Effector memory CD4-positive, alpha-beta T cell (primary cell): ENCODE results near the gene BRD4.

ENCODE experiments used
- DNase-seq, 3 donors: peaks; one replicate each; pipeline ENCODE4 v3.0.0-alpha.2; 2020
- H3K27ac ChIP-seq: 2 replicates; pipeline ENCODE4 v1.7.0; 2013; ENCODE audit warnings: mild to moderate bottlenecking, low read length, moderate library complexity; ENCODE audit not compliant: insufficient read depth, poor library complexity, severe bottlenecking
- H3K27me3 ChIP-seq: replicated peaks from 2 replicates; pipeline ENCODE4 v1.7.0; 2013; ENCODE audit warnings: mild to moderate bottlenecking, low read length; ENCODE audit not compliant: insufficient read depth, control insufficient read depth, poor library complexity, severe bottlenecking
- H3K36me3 ChIP-seq: 2 replicates; pipeline ENCODE4 v1.7.0; 2013; ENCODE audit warnings: mild to moderate bottlenecking, low read length, moderate library complexity; ENCODE audit not compliant: control insufficient read depth, insufficient read depth
- H3K4me1 ChIP-seq: 2 replicates; pipeline ENCODE4 v1.7.0; 2013; ENCODE audit warnings: low read length, mild to moderate bottlenecking; ENCODE audit not compliant: control insufficient read depth, insufficient read depth, poor library complexity, severe bottlenecking
- H3K4me3 ChIP-seq: 2 replicates; pipeline ENCODE4 v1.7.0; 2013; ENCODE audit warnings: low read length, low read depth, mild to moderate bottlenecking; ENCODE audit not compliant: insufficient read depth, poor library complexity, severe bottlenecking
- H3K9me3 ChIP-seq: 2 replicates; pipeline ENCODE4 v1.7.0; 2013; ENCODE audit warnings: mild to moderate bottlenecking, low read length, moderate library complexity; ENCODE audit not compliant: control insufficient read depth

Gene BRD4

DNA sequence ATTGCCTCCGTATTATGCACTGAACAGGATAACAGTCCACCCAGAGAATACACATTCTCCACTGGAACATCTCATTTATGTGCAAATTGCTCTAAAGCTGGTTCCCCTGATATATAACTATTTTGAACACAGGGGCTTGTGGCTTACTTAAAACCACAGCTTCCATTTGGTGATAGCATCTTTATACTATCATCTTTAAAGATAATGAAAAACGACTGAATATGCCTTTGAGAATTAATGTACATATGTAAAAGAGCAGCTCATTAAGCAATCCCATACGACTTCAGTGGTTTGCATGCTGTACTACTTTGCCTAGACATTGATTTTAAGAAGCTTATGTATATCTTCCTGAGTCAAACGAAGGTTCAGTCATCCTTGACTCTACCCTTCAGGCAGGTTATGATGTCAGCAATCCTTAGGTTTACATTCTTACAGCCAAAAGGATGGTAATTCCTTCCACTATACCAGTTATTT lies 40.8 kb downstream of the BRD4 start:
- no peak overlapping the region for H3K27ac ChIP-seq
- no peaks in the 10 kb centered on the region for H3K27me3 ChIP-seq
- no peaks in the 10 kb centered on the region for H3K9me3 ChIP-seq
- DNase-seq: no peak
- H3K4me3 ChIP-seq: no peak overlapping the region
- no peaks in the 10 kb centered on the region for H3K36me3 ChIP-seq
- H3K4me1 ChIP-seq: peaks cover 83% of the 10 kb centered on the region

DNA sequence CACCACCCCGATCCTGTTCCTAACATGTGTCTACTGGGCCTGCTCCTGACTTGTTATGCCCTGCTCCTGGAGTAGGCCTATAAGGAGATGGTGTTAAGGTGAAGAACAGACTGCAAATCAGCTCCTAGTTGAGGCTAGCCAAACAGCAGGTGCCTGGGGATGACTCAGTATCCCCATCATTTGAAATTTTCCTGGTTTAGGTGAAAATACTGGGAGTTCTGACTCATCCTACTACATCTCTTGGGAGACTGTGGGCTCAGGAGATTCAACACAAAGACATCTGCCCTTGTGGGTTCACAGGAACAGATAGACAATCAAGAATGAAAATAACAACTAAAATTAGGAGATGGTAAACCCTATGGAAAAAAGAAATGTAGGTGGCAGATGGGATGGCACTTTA lies 41.2 kb downstream of the BRD4 start:
- Histone ChIP-seq H3K4me1 (peaks cover 82% of the 10 kb centered on the region), H3K27me3 (no peaks in the 10 kb centered on the region), H3K27ac (no peak overlapping the region), H3K4me3 (no peak overlapping the region), H3K36me3 (no peaks in the 10 kb centered on the region), H3K9me3 (no peaks in the 10 kb centered on the region)
- DNase-seq: no peak

DNA sequence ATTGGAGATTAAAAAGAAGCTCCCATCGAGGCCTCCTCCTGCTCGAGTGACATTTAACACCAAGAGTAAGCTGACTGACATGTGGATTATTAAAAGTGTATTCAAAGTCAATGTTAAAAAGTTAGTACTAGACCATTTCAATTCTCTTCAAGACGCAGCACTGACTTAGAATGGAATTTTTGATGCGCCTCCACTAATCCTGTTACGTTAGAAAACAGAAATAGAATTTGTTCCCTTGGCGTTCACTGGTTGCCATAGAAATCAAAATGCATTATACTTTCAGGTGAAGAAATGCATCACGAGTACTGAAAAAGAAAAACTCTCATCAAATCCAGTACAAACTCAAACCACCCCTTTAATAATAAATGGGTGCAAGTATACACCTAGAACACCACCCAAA lies 42.2 kb downstream of the BRD4 start:
- no peak overlapping the region for H3K4me3 ChIP-seq
- peaks cover 85% of the 10 kb centered on the region for H3K4me1 ChIP-seq
- no peaks in the 10 kb centered on the region for H3K9me3 ChIP-seq
- H3K27me3 ChIP-seq: no peaks in the 10 kb centered on the region
- no peak for DNase-seq
- H3K36me3 ChIP-seq: no peaks in the 10 kb centered on the region
- no peak overlapping the region for H3K27ac ChIP-seq

DNA sequence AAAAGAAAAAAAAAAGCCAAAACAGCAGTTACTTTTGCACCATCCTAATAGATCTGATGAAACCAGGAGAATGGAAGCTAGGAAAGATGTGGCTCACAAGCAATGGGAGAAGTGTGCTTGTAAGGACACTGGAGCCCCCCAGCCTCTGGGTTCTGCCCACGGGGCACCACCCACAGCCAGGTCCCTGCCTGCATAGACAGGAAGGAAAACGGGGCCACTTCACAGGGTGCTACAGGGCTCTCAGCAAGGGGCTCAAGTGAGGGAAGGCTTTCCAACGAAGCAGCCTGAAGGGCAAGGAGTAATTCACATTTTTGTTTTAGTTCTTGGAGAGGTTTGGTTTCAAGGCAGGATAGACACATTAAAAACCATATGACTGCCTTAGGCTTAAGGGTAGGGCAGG lies 42.7 kb downstream of the BRD4 start:
- no peaks in the 10 kb centered on the region for H3K36me3 ChIP-seq
- no peak overlapping the region for H3K4me3 ChIP-seq
- H3K4me1 ChIP-seq: peaks cover 89% of the 10 kb centered on the region
- H3K9me3 ChIP-seq: no peaks in the 10 kb centered on the region
- no peak for DNase-seq
- H3K27ac ChIP-seq: no peak overlapping the region
- no peaks in the 10 kb centered on the region for H3K27me3 ChIP-seq

DNA sequence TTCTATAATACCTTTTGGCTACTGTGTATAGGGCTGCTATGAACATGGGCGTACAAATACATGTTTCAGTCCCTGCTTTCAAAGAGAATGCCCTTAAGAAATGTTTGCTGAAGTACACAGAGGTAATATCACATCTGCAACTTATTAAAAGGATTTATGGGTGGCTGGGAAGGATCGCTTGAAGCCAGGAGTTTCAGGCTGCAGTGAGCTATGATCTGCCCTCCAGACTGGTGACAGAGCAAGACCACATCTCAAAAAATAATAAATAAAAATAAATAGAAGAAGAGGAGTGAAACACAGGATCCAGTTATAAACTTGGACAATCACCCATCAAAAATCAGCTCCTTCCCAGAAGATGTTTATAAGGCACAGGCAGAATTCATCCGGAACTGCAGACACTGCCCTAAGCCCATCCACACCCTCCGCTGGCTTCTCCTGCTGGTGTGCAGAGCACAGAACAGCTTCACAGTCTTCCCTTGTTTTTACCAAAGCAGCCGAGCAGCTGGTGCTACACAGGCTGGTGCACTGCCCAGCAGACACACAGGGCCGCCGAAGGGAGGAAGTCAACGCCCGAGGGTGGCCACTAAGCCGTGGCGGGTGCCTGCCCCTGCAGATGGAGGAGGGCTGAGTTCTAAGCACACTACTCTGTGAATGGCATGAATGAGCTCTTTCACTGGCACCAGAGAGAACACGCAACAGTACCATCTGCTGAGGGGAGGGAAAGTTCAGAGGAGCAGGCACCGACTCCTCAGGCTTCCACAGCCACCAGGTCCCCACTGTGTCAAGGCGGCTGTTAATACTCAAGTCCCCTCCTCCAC lies 44.0 kb downstream of the BRD4 start:
- Histone ChIP-seq H3K36me3 (no peaks in the 10 kb centered on the region), H3K27me3 (no peaks in the 10 kb centered on the region), H3K9me3 (no peaks in the 10 kb centered on the region), H3K27ac (peak overlapping the region; percentile 26), H3K4me1 (peaks cover 88% of the 10 kb centered on the region), H3K4me3 (peak overlapping the region; percentile 27)
- DNase-seq: no peak

DNA sequence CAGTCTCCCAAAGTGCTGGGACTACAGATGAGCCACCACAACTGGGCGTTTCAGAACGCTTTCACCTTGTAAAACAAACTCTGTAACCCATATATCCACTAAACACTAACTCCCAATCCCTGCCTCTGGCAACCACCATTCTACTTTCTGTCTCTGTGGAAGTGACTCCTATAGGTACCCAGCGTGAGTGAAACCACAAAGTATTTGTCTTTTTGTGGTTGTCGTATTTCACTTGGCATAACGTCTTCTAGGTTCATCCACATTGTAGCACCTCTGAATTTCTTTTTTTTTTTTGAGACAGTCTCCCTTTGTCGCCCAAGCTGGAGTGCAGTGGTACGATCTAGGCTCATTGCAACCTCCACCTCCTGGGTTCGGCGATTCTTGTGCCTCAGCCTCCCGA lies 44.8 kb downstream of the BRD4 start:
- Histone ChIP-seq H3K27ac (no peak overlapping the region), H3K4me1 (peaks cover 90% of the 10 kb centered on the region), H3K36me3 (no peaks in the 10 kb centered on the region), H3K4me3 (no peak overlapping the region), H3K9me3 (no peaks in the 10 kb centered on the region), H3K27me3 (no peaks in the 10 kb centered on the region)
- DNase-seq: no peak

DNA sequence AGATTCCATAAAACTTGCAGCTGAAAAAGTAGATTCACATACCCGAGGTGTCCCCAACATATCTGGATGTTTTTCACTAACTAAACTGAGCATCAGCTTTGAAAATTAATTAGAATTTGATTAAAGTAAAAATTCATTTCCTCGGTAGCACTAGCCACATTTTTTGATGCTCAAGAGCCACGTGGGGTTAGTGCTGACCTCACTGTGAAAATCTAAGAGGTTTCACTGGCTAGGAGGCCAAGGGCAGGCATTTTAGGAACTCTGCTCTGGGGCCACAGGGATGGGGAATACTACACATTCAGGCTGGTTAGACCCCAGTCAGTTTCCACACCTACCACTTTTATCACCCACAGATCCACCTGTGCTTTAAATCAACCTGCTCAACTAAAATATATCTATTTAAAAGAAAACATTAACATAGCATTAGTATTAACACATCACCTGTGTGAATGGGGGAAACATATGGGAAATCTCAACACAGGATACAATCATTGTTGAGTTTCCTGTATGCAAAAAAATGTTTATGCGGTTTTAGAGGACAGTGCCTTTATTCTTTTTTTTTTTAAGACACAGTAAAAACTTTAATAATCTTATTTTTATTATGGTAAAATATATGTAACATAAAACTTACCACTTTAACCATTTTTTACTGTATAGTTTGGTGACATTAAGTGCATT lies 45.5 kb downstream of the BRD4 start:
- no peak overlapping the region for H3K27ac ChIP-seq
- no peaks in the 10 kb centered on the region for H3K27me3 ChIP-seq
- no peaks in the 10 kb centered on the region for H3K36me3 ChIP-seq
- H3K9me3 ChIP-seq: no peaks in the 10 kb centered on the region
- H3K4me1 ChIP-seq: peaks cover 89% of the 10 kb centered on the region
- DNase-seq: no peak
- no peak overlapping the region for H3K4me3 ChIP-seq

DNA sequence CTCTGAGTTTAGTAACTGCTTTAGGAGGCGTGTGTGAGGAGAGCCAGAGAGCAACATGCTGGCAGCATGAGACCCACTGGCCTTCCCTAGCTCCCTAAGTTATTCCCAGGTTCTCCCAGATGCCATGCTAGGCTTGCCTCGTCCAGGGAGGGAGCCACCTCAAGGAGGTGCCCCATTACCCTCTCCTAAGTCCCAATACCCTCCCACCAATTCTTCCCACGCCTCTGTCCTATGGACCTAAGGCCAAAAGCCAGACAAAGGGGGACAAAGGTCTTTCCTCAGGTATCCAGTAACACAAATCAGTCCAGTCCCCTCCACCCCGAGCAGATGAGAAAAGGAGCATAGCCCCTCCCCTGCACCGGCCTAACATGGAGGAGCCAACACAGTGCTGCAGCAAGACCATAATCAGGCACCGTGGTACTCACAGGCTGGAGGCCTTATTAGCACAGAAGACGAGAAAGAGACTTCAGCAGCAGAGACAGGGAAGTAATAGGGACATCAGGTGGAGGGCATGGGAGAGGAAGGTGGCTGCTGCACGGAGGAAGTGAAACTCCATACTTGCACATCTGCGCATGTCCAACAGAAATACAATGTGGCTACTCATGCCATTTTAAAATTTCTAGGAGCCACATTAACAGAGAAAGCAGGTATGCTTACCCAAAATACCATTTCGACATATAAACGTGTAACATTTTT lies 46.3 kb downstream of the BRD4 start:
- Histone ChIP-seq H3K36me3 (no peaks in the 10 kb centered on the region), H3K4me1 (peaks cover 86% of the 10 kb centered on the region), H3K4me3 (no peak overlapping the region), H3K27ac (no peak overlapping the region), H3K27me3 (no peaks in the 10 kb centered on the region), H3K9me3 (no peaks in the 10 kb centered on the region)
- DNase-seq: no peak

DNA sequence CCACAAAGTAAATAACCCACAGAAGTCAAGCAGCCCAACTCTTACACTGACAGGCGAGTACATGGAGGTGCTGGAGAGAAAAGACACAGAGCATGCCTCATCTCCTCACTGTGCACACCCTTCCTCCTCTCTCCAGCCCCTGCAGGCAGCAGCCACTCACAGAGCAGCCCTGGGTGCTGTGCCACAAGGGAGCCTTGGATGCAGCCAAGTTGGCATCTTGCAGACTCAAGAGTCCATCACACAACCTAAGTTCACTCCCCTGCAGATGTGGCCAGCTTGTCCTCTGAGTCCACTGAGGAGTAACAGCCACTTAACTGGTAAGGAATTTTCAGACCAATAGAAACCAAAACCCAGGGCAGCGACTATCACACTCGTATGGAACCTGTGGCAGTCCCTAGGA lies 47.4 kb downstream of the BRD4 start:
- Histone ChIP-seq H3K36me3 (no peaks in the 10 kb centered on the region), H3K27ac (no peak overlapping the region), H3K4me3 (no peak overlapping the region), H3K27me3 (no peaks in the 10 kb centered on the region), H3K9me3 (no peaks in the 10 kb centered on the region), H3K4me1 (peaks cover 79% of the 10 kb centered on the region)
- DNase-seq: no peak

DNA sequence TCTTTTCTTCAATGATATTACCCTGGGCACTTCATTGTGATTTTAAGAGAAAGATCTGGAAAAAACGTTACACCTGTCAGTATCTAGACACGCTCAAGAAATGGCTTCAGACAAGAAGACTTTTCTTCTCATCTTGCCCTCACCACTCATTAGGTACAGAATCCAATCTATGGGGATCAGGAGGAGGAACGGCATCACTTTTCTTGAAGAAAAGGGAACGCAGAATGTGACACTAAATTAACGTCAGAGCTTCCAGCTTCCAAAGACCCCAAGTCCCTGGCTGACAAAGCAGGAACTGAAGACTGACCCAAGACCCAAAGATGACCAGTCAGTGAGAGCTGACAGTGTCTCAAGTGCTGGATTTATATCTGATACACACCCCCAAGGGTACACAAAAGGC lies 48.2 kb downstream of the BRD4 start:
- Histone ChIP-seq H3K36me3 (no peaks in the 10 kb centered on the region), H3K27ac (no peak overlapping the region), H3K4me3 (no peak overlapping the region), H3K27me3 (no peaks in the 10 kb centered on the region), H3K4me1 (peaks cover 75% of the 10 kb centered on the region), H3K9me3 (no peaks in the 10 kb centered on the region)
- DNase-seq: no peak
